Testis (tissue), 3 donors: ENCODE results near the gene ZMIZ1. TPM values are rescaled to one million over a fixed set of nuclear protein-coding genes. Genes with fewer than 3 reads are reported as not detected.

Source experiments
- DNase-seq: peaks from one replicate; pipeline ENCODE4 v3.0.0-alpha.2; 2019
- H3K27ac ChIP-seq, 2 donors: fragments of 200-600 bp; sonication (generic); one replicate each; pipeline ENCODE4 v1.5.1; 2019
- H3K27me3 ChIP-seq: fragments of 200-600 bp; sonication (generic); one replicate; pipeline ENCODE4 v1.5.1; 2019
- H3K36me3 ChIP-seq: fragments of 200-600 bp; sonication (generic); one replicate; pipeline ENCODE4 v1.5.1; 2017; ENCODE audit warnings: low read depth; ENCODE audit errors: missing control alignments
- H3K4me1 ChIP-seq: fragments of 200-600 bp; sonication (generic); one replicate; pipeline ENCODE4 v1.5.1; 2019
- H3K4me3 ChIP-seq, 2 donors: fragments of 200-600 bp; sonication (generic); one replicate each; pipeline ENCODE4 v1.5.1; 2017 to 2019
- H3K9me3 ChIP-seq: fragments of 200-600 bp; sonication (generic); one replicate; pipeline ENCODE4 v1.5.1; 2017
- POLR2A ChIP-seq: fragments of 450-650 bp; IDR thresholded peaks from one replicate; pipeline ENCODE4 v1.6.1; 2017; ENCODE audit warnings: antibody characterized with exemption, mild to moderate bottlenecking, moderate library complexity
- WGBS, 2 donors: methylation state at CpG; one replicate each; pipeline ENCODE4 v1.1.5; 2018; 5-methylcytosine and 5-hydroxymethylcytosine counted together
- intact Hi-C: fragments of 100-400 bp; cut with DNase I; formaldehyde crosslinking; loops from one replicate; pipeline ENCODE4 v1.15.1; 2023; ENCODE audit warnings: low total_unique reads
- polyA plus RNA-seq: library from polyadenylated mRNA; stranded (reverse); fragments of 350-450 nt; fragmentation: Illumina TruSeq; extraction: RNeasy Lipid Tissue Mini Kit (QIAGEN cat#74804); gene quantifications from one replicate; pipeline ENCODE4 v1.2.3, GENCODE V29; 2014; ENCODE audit warnings: low read depth, low replicate concordance; ENCODE audit not compliant: insufficient read depth
- total RNA-seq, 2 donors: library from RNA; depleted of rRNA; stranded (reverse); fragments of >200 nt; gene quantifications; one replicate each; pipeline ENCODE4 v1.2.3, GENCODE V29; 2016
- TF ChIP-seq, protein P1 (sequence below), 3 experiments: fragments of 450-650 bp in 2 of 3; fragments of 200-600 bp in 1 of 3; sonication (generic) in 1 of 3; IDR thresholded peaks; one replicate each; pipeline ENCODE4 v1.5.1; 2016 to 2019; ENCODE audit warnings: antibody characterized with exemption in 3 of 3, mild to moderate bottlenecking in 2 of 3, moderate library complexity in 1 of 3

The ZMIZ1 gene
- total and polyA plus RNA-seq, 3 donors from 2014 or later, result 15.2 to 22.0 (median 18.8) TPM

DNA sequence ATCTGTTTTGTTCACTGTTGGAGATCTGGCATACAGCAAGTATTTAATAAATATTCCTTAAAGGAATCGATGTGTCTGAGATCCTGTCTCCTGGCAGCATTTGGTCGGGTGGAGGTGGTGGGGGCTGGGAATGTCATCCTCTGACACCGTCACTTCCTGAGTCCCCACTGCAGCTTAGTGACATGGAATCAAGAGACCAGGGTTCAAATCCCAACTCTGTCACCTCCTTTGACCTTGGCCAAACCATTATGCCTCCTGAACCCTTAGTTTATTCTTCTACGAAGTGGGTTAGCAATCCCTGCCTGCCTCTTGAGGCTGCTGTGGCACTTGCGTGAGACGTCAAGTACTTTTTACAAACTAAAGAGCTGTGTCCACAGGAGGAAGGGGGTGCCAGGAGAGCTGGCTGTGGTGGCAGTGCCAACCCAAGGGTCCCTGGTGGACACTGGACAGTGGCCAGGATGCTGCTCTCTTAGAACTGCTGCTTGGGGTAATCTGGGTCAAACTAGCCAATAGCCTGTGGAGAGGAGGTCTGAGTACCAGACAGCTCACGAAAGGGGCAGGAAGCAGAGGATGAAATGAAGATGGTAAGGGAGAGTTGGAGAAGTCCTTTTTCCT lies 8.0 kb upstream of the ZMIZ1 start:
- Histone ChIP-seq H3K4me3 (no peak overlapping the region), H3K27me3 (no peaks in the 10 kb centered on the region), H3K4me1 (no peaks in the 10 kb centered on the region), H3K9me3 (no peaks in the 10 kb centered on the region), H3K27ac (no peak overlapping the region), H3K36me3 (no peaks in the 10 kb centered on the region)
- TF ChIP-seq POLR2A, result no peak
- TF ChIP-seq, protein P1, sequence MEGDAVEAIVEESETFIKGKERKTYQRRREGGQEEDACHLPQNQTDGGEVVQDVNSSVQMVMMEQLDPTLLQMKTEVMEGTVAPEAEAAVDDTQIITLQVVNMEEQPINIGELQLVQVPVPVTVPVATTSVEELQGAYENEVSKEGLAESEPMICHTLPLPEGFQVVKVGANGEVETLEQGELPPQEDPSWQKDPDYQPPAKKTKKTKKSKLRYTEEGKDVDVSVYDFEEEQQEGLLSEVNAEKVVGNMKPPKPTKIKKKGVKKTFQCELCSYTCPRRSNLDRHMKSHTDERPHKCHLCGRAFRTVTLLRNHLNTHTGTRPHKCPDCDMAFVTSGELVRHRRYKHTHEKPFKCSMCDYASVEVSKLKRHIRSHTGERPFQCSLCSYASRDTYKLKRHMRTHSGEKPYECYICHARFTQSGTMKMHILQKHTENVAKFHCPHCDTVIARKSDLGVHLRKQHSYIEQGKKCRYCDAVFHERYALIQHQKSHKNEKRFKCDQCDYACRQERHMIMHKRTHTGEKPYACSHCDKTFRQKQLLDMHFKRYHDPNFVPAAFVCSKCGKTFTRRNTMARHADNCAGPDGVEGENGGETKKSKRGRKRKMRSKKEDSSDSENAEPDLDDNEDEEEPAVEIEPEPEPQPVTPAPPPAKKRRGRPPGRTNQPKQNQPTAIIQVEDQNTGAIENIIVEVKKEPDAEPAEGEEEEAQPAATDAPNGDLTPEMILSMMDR (IDR thresholded peaks at IDR 0.05), result no peak
- 95 to 96% methylated on average over 7 of the region's 7 CpGs for WGBS, 2 donors
- no peak for DNase-seq
- intact Hi-C loops, result no loop called here

DNA sequence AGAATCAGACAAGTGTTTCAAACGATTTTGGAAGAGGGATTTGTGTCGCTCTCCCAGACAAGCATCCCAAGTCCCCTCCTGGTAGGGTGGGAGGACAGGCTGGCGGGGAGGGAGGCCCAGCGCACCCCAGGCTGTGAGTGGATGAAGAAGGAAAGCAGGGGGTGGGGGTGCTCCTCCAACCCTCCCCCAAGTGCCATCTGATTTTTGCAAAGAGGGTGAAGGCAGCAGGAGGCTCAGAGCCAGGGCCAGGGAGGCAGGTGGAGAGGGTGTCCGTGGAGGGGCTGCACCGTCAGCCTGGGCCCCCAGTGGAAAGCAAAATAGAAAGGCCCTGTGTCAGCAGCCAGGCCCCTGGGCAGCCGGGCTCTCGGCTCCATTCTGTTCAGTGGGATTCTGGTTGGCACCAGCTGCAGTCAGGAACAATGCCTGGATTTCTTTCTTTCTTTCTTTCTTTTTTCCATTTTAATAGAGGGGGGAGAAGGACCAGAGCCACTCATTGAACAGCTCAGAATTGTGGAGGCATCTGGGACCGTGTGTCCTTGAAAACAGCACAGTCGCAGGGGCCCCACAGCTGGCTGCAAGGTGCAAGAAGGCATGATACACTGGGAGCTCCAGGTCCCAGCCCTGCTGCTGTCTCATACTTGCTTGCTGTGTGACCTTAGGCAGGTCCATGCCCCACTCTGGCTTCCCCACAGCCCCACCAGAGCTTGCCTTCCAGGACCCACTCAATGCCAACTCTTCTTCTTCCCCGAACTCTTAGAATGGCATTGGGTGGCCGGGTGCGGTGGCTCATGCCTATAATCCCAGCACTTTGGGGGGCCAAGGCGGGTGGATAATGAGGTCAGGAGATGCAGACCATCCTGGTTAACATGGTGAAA lies 7.1 kb upstream of the ZMIZ1 start:
- intact Hi-C loops, result no loop called here
- TF ChIP-seq POLR2A, result no peak
- TF ChIP-seq, protein P1 (IDR thresholded peaks at IDR 0.05), result no peak
- Histone ChIP-seq H3K27me3 (no peaks in the 10 kb centered on the region), H3K4me3 (no peak overlapping the region), H3K9me3 (no peaks in the 10 kb centered on the region), H3K36me3 (no peaks in the 10 kb centered on the region), H3K4me1 (peaks cover 4% of the 10 kb centered on the region), H3K27ac (no peak overlapping the region)
- WGBS, 2 donors, result 80 to 85% methylated on average over 14 of the region's 14 CpGs
- DNase-seq, result no peak

DNA sequence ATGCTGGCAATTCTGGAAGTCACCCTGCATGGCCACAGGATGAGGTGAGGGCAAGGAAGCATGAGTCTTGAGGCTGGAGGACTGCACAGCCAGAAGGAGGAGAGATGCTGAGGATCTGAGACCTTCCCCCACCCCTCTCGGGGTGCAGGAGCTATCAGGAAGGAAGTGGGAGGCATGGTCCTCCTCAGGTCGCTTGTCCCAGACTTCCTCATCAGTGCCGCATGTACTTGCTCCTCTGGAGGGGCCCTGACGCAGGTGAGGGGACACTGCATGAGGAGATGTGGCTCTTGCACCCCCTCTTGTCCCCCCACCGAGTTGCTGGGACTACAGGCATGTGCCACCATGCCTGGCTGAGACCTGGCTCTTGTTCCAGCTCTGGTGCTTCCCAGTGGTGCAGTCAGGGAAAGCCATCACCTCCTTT lies 5.7 kb upstream of the ZMIZ1 start:
- Histone ChIP-seq H3K4me1 (peaks cover 10% of the 10 kb centered on the region), H3K27me3 (no peaks in the 10 kb centered on the region), H3K36me3 (no peaks in the 10 kb centered on the region), H3K4me3 (no peak overlapping the region), H3K9me3 (no peaks in the 10 kb centered on the region), H3K27ac (no peak overlapping the region)
- DNase-seq, result no peak
- 79 to 80% methylated on average over 2 to 5 of the region's 5 CpGs for WGBS, 2 donors
- no peak for TF ChIP-seq POLR2A
- TF ChIP-seq, protein P1 (IDR thresholded peaks at IDR 0.05), result no peak
- intact Hi-C loops, result no loop called here

DNA sequence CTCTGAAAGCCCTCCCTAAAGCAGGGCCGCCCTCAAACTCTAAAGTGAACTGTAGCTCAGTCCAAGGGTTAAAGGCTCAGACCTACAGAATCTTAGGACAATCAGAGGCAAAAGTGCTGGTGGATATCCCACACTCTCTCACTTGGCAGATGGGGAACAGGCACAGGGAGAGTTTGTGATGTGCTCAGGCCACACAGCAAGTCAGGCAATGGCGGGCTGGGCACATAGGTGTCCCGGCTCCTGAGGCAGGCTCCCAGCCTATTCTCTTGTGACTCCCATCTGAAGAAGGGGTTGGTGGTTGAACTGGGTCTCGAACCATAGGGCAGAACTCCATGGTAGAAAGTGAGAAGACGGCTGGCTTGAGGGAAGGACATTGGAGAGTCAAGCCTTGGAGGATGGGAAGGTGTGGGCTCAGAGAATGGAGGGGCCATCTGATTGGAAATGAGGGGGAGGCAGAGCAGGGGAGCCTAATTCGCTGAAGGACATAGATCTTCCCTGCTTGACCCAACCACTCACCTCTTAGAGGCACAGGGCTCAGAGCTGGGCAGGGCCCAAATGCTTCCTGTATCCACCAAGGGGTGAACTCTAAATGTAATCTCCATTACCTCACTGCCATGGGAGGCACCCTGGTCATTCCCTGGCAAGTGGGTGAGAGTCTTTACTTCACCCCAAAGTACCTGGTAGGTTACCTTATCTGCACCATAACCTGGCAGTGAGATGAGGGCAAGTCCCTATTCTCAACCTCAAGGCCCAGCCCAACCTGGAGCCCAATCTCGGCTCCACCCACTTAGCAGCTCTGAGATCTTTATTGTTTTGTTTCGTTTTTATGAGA lies 4.9 kb upstream of the ZMIZ1 start:
- H3K4me1 ChIP-seq, result peaks cover 14% of the 10 kb centered on the region
- H3K36me3 ChIP-seq, result no peaks in the 10 kb centered on the region
- 85 to 91% methylated on average over 8 of the region's 8 CpGs for WGBS, 2 donors
- TF ChIP-seq POLR2A, result no peak
- TF ChIP-seq, protein P1 (IDR thresholded peaks at IDR 0.05), result no peak
- no peak overlapping the region for H3K27ac ChIP-seq
- H3K9me3 ChIP-seq, result no peaks in the 10 kb centered on the region
- H3K27me3 ChIP-seq, result no peaks in the 10 kb centered on the region
- no peak overlapping the region for H3K4me3 ChIP-seq
- intact Hi-C loops, result no loop called here
- DNase-seq, result no peak
